ENCODE data around the gene ITPRID2.

The ITPRID2 gene

DNA sequence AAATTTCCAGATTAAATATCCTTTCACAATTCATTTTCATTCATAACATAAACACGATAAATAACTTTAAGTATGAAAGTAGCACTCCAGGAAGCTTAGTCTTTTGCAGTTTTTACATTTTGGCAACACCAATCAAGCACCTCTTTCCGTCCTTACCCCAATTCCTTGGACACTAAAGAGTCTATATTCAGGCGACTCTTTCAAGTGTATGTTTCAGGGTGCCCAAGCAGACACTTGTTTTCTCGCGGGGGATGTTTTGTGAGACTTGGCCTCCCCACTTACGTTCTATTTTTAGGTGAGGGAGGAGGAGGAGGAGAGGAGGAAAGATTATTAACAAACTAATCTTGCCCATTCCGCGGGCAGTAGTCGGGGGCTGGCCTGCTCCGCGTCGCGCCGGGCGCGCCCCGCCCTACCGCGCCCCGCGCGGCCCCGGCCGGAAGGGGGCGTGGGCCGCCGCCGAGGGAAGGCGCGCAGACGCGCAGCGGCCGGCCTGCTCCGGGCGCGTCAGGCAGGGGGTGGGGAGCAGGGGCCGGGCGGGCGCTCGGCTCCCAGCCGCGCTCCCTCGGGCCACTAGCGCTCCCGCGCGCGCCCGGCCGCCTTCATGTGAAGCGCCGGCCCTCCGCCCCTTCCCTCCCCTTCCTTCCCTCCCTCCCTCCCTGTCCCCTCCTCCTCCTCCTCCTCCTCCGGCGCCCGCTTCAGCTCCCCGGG is at the start of gene ITPRID2:
Gene ITPRID2, plus strand, starts transcription at position 473 of the 708 bp plus-strand sequence. CDS start 337 bp downstream, outside the sequence.
- DNase-seq = peak; percentile 59

DNA sequence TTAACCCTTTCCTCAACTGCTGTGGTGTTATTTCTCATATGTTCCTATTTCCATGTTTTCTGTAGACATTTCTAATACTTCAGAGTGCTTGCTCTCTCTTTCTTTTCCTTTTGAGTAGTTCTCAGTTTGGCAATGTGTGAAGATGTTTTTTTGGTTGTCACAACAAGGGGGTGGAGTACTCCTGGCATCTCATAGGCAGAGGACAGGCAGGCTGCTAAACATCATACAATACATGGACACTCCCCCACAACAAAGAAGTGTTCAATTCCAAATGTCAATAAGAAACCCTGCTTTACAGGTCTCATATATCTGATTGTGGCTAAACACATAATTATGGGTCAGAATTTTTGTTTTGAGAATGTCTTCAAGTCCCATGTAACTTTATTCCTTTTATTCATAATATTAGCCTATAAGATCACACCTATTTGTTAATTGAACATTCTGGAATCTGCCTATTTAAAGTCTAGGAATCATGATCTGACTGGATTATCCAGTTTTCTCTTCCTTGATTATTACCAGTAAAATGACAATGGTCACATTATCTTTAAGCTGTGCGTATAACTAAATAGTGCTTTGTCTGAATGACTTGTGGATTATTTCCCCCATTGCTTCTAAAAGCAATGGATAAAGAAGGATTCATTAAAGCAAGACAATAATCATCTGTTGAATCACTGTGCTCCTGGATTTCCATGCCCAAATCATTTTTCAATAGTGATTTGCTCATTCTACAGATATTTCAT is 46.8 kb upstream of the ITPRID2 start:
- no peak for DNase-seq

DNA sequence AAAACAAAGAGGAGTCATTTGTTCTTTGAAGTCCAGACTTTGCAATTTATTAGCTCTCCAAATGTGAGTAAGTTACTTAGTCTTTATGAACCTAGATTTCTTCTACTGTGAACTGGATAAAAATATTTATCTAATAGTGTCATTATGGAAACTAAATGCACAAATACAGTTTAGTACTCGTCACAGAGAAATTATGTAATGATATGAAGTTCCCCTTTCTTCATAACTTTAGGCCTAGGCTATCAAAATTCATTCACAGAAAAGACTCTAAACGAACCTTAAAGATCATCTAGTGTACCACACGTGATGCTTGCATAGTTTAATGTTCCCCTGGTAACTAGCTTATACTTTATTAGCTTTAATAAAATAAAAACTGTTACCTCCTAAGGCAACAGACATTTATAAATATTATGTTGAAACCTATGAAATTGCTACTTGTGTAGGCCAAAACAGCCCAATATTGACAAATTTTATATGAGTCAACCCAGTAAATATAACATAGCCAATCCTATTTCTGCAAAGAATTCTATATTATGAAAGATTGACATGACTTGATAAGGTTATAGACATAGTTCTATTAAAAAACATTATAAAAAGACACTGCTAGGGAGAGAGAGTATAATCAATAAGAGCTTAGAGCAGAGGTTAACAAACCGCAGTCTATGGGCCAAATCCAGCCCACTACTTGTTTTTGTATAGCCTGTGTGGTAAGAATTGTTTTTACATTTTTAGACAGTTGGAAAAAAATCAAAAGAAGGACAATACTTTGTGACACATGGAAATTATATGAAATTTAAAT is 44.9 kb upstream of the ITPRID2 start:
- DNase-seq = no peak

DNA sequence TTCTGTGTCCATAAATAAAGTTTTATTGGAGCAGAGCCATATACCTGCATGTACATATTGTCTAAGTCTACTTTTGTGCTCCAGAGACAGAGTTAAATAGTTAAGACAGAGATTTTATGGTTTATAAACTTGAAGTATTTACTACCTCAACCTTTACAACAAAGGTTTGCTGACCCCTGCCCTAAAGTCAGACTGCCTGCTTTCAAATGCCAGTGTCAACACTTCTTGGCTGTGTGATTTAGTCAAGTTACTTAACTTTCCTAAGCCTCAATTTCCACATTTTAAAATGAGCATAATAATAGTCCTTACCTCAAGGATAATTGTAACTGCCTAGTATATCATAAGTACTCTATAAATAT is 44.4 kb upstream of the ITPRID2 start:
- DNase-seq = no peak

DNA sequence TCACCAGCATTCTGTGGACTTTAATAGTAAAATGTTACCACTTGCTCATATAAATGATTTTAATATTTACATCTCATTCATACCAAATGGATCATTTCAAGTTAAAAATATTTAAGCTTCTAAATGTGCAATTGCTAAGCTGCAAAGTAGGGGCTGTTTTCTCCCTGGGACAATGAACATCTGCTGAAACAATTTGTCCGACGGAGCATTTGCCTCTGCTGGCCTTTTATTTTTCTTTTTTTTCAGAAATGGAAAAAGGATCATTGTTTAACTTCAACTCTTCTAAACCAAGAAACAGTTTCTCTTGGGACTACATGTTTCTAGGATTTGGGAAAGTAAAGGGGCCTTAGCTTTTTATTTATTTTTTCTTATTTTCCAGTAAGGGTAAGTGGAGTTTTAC is 43.8 kb upstream of the ITPRID2 start:
- DNase-seq = no peak

DNA sequence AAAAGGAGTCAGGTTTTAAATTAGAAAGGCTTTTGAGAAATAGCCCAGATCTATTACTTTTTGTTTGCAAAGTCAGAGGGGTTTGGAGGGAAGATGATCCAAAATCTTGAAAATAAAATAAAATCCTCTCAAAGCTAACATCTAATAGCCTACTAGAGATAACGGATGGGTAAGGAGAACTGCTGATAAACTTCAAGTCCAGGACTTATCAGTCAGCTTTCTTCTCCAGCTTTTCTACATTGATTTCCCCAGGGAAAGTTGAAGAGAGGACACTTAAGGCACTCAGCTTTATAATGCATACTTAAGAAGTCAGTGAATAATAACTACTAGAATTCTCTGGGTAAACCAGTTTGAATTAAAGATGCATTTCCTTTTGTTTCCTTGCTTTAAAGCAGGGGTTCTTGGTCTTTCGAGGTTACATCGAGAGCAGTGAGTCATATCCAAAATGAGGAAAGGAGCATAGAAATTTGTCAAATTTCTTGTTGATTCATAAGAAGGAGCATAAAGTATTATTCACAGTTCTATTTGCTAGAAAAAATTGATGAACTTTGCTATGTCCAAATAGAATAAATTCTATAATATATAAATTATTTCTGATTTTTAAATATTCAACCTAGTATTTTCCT is 43.2 kb upstream of the ITPRID2 start:
- DNase-seq = peak; percentile 13

DNA sequence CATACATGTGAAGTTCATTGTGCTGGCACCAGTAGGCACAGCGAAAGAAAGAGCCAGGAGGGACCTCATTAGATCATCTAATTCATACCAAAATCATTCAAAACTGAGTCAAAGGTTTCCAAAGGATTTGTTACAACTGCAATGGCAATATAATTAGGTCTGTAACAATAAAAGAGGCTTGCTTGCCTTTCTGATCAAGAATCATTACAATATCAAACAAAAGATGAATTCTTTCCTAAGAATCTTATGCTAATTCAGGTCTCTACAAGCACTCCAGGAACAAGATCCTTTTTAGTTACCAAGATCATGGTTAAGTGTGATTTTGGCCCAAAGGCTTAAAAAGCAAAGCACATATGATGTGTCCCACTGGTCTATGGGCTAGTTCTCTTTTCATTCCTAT is 41.9 kb upstream of the ITPRID2 start:
- DNase-seq = no peak

DNA sequence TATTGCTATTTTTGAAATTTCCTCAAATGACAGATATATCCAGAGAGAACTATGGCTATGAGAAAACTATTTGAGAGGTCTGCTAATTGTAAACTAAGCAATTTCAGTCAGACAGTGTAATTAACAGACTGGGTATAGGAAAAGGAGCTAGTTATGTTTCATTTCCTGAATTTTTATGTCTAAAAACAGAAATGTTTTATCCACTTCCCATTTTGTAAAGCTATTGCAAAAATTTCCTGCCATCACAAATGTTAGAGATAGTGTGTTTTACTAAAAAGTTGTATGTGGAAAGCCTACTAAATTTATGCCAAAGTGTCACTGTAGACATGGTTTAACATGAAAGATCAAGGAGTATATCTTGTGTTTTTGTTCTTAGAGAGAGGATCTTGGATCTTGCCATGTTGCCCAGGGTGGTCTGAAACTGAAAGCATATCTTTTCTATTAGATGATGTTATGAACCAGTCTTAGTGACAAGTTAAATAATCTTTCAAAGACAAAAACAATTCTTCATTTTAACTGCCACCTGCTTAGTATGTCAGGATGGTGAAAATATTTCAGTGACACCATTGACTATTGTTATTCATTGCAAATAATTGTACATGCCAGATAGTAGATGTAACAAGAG is 40.5 kb upstream of the ITPRID2 start:
- DNase-seq = no peak

DNA sequence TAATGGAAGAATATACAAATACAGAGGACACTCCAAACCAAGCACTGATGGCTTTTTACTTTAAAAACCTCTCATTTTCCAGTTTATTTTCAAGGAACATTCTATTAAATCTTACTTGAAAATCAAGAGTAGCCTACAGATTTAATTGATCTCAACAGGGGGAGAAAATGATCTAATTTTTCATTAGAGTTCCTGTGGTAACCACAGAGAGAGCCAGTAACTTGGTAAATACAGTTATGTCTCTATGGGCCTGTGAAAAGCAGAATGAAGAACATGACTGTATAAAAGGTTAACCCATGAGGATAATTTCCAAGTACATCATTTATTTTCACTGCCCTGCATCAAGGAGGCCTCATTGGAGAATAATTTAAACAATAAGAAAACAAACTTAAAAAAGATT is 39.8 kb upstream of the ITPRID2 start:
- no peak for DNase-seq

DNA sequence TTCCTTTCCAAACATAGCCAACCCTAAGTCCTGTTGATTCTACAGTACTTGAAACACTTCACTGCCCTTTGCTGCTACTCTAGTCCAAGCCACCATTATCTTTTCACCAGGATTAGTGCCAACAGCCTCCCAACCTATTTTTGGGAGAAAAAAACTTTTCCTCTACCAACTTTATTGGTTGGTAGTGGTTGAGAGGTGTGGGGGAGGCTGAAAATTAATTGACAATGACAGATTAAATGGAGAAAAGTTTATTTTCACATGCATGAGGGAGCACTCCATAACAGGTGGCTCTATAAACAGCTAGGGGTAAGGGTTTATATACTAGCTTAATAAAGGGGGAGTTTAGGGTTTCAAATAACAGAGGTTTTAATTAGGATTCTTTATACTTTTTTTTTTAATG is 37.8 kb upstream of the ITPRID2 start:
- no peak for DNase-seq

DNA sequence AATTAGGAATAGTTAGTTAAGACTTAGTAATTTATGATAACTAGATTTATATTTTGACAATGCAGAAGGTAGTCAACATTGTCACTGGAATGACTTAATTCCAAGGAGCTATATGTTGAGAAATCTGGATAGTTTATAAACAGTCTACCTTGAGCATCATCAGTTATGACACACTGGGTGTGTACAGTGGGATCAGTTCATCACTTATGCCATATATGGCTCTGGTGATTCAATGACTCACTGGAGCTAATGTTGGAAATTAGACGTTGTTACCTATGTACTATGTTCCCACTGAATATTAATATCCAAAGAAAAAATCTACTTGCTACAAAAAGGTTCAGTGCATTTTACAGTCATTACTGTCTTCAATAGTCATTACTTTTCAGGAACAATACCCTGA is 34.0 kb upstream of the ITPRID2 start:
- DNase-seq = no peak

DNA sequence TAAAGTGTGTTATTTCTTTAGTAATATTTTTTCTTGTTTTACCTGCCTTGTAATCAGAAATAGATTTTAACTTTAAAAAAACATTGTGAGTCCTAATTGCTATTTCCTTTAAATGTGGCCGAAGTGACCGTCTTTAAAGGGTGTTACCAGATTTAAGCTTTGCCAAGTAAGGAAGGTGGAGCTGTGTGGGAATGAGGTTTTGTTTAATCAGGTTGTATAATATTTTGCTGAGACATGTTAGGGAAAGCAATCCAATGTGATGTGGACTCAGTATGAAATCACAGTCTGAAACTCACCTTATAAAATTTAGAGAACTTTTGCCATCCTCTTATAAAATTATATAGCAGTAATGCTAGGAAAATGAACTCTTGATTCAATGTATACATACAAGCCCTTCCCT is 32.9 kb upstream of the ITPRID2 start:
- DNase-seq = no peak

DNA sequence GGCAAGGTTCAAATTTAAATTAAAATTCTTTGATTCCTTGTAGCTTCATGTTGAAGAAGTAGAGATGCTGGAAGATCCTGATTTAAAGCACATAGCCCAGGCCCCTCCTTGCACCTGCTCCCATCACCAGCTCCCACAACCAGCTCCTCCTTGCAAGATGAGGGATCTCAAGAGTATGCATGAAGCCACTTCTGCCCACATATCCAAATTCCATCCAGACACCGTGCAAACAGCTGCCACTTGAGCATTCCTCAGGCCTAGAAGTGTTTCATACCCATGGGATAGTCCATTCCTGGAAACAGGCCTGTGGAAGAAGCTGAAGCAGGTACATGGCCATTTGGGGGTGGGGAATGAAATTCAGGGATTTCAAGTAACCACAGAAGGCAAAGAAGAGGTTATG is 32.4 kb upstream of the ITPRID2 start:
- no peak for DNase-seq

DNA sequence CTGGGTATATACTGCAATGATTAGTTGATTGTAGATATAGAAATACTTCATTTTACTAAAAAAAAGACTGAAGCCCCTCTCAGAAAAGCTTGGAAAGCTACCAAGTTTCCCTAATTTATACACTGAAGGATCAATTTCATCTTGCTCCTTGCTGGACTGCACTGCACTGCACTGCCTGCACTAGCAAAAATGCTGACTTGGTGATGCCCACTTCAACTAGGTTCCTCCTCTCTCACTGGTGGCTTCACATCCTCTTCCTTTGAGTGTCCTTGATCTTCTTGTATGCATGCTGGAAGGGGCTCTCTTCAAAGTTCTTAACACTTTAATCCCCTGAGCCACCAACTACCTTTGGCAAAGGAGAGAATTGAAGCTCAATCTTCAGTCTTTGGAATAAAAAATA is 31.7 kb upstream of the ITPRID2 start:
- no peak for DNase-seq

DNA sequence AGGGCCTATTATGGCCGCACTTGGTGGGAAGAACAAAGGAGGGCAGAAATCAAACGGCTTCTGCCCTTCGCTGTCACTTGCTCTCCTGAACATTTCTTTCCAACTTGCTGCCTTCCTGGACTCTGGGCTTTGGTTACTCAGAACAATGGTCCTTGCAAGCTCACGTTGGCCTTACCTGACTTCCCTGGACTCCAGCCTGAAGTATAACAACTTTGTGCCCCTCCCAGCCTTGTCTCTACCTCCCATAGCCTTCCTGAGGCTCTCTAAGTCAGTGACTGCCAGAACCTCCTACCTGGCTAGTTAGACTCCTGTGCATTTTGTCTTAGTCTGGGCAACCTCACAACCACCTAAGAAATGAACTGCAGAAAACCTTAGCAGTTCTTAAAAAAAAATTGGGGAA is 30.2 kb upstream of the ITPRID2 start:
- DNase-seq = no peak

DNA sequence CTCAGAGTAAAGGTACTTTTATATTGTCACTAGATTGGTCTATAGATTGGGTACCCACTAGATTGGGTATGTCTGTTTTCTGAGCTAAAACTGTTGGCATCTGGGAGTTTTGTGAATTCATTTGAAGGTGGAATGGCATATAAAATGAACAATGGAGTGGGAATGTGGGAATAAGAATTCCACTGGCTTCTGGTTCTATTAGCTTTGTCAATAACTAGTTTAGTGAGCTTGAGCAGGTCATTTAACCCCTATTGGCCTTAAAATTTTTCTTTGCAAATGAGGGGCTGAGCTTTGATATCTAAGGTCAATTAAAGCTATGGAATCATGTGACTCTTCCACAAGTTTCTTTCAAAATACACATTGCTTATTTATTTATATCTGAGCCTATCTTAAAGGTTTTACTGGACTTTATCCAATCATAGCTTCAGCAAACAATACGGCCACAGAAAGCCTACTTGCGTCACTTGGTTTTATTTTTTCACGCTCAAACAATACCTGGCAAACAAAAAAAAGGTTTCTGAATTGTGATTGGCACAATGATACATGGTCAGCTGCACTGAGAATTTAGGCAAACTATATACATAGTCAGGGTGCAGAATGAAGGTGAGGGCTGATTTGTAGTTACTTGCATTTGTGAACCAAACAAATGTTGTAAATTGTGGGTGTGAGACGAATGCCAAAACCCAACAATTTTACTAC is 28.8 kb upstream of the ITPRID2 start:
- DNase-seq = no peak

DNA sequence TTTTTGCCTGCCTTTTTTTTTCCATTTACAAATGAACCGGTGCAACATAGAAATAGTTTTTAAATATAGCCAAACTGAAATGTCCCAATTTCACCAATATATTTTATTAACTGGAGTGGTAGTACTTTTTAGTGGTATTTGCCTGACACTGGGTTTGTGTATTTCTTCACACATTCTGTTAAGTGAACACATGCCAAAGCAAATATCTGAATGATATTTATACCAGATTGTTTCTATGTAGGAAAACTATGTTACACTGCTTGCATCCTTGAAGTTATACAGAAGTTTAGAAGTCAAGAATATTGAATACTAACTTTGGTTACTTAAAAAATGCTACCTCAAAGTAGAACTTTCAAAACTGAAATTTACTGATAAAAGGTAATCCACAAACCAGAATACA is 19.4 kb upstream of the ITPRID2 start:
- DNase-seq = no peak

DNA sequence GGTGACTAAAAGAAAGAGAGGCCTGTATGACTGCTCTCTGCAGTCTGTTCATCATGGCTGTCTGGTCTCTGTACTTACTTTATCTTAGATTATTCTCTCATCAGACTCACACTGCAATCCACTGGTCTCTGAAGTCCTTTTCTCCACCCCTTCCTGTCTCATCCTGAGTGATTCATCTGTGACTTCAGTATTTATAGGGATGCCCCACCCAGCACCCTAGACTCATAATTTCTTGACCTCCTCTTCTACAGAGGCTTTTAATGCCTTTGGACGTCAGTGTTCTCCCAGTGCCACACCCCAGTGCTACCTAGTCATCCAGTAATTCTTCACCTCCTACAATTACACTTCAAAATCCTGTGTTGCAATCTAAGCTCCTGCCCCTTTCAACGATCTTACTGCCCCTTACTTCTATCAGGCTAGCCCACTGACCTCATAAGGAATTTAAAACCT is 14.9 kb upstream of the ITPRID2 start:
- DNase-seq = no peak

DNA sequence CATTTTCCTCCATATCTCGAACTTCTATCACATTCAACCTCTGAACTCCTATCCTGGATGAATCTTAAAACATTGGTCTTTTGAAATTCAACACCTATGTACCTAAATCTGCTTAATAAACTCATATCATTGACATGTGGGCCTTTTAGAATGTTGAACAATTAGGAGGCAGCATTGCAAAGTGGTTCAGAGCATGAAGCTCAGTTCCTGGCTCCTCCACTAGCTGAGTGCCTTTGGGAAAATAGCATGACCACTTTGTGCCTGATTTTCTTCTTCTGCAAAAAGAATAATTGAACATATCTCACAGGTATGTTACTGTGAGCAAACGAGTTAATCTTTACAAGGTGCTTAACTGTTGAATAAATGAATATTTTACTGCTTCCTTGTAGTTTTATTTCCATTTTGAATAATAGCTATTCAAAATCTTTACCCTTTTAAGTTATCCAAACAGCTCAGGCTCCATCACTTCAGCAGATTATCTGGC is 14.3 kb upstream of the ITPRID2 start:
- DNase-seq = no peak

DNA sequence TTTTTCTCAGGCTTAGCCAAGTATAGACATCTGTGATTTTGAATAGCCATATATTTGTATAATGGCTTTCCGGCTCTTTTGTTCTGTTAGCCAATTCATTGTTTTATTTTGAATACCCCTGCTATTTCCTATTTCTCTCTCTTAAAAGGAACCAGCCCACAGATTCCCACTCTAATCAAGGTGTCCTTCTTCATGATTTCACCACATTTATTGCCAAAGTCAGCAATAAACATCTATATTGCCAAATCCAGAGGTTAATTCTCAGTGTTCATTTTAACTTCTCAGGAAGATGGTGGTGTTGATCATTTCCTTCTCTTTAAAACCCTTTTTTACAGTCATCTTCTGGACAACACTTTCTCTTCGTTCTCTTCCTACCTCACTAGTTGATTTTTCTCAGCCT is 13.1 kb upstream of the ITPRID2 start:
- DNase-seq = no peak

DNA sequence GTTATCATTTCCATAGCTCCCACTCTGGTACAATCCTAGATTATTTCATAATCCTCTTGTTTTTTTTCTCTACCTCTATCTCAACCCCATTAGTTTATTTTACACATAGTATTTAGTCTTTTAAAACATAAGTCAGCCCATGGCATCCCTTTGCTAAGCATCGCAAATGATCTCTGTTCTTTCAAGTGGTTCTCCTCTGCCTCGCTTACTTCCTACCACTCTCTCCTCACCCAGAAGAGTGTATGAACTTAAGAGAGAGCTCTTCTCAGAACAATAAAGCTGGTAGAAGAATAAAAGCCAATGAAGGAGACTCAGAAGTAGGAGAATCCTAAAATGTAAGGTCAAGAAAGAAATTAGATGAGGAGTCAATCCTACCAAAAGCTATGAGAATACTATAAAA is 12.2 kb upstream of the ITPRID2 start:
- no peak for DNase-seq
